Neural cell (in vitro differentiated cells): ENCODE measurements around the gene IRF3. TPM values are rescaled to one million over a fixed set of nuclear protein-coding genes. Genes with fewer than 3 reads are reported as not detected.

ENCODE experiments used
- H2AFZ ChIP-seq: fragments of 200-600, 300-800 bp; sonication (generic), shearing (Covaris generic); 2 replicates; pipeline ENCODE4 v1.6.0; 2014; ENCODE audit warnings: low read depth, mild to moderate bottlenecking, antibody characterized with exemption, low read length, moderate library complexity
- H3F3A ChIP-seq: fragments of 200-600 bp; shearing (Covaris generic); 2 replicates; pipeline ENCODE4 v1.6.1; 2016; ENCODE audit warnings: mild to moderate bottlenecking, moderate library complexity, mixed read lengths, antibody characterized with exemption, low read length; ENCODE audit not compliant: insufficient read depth, poor library complexity, severe bottlenecking
- H3K27ac ChIP-seq: fragments of 200-600, 300-800 bp; sonication (generic), shearing (Covaris generic); 2 replicates; pipeline ENCODE4 v1.5.1; 2014; ENCODE audit warnings: mild to moderate bottlenecking, low read length, moderate library complexity
- H3K27me3 ChIP-seq: fragments of 300-800, 200-600 bp; sonication (generic), shearing (Covaris generic); 2 replicates; pipeline ENCODE4 v1.6.0; 2014; ENCODE audit warnings: mild to moderate bottlenecking, low read depth, low read length, moderate library complexity; ENCODE audit not compliant: insufficient read depth
- H3K36me3 ChIP-seq: fragments of 300-800, 200-600 bp; sonication (generic), shearing (Covaris generic); 2 replicates; pipeline ENCODE4 v1.5.1; 2014; ENCODE audit warnings: mild to moderate bottlenecking, antibody characterized with exemption, low read length, moderate library complexity; ENCODE audit not compliant: insufficient read depth
- H3K4me2 ChIP-seq: fragments of 300-800, 200-600 bp; sonication (generic), shearing (Covaris generic); 2 replicates; pipeline ENCODE4 v1.6.0; 2014; ENCODE audit warnings: mild to moderate bottlenecking, low read length
- H3K4me3 ChIP-seq: fragments of 300-800, 200-600 bp; sonication (generic), shearing (Covaris generic); 2 replicates; pipeline ENCODE4 v1.5.1; 2014; ENCODE audit warnings: mild to moderate bottlenecking, low read length, moderate library complexity
- H3K79me2 ChIP-seq: fragments of 200-600 bp; shearing (Covaris generic); replicated peaks from 2 replicates; pipeline ENCODE4 v1.6.0; 2014; ENCODE audit warnings: mild to moderate bottlenecking, low read length, moderate library complexity; ENCODE audit not compliant: insufficient read depth
- H3K9ac ChIP-seq: fragments of 300-800, 200-600 bp; sonication (generic), shearing (Covaris generic); 2 replicates; pipeline ENCODE4 v1.6.1; 2016; ENCODE audit warnings: mild to moderate bottlenecking, low read length, mixed read lengths
- H3K9me2 ChIP-seq: fragments of 200-600 bp; shearing (Covaris generic); 2 replicates; pipeline ENCODE4 v1.6.1; 2016; ENCODE audit warnings: mild to moderate bottlenecking, low read length, mixed read lengths; ENCODE audit not compliant: insufficient read depth
- H3K9me3 ChIP-seq: fragments of 200-600, 300-800 bp; sonication (generic), shearing (Covaris generic); 2 replicates; pipeline ENCODE4 v1.6.1; 2016; ENCODE audit warnings: mild to moderate bottlenecking, mixed run types, low read length, moderate library complexity, mixed read lengths
- H4K20me1 ChIP-seq: fragments of 200-600 bp; shearing (Covaris generic); 2 replicates; pipeline ENCODE4 v1.6.1; 2016; ENCODE audit warnings: mild to moderate bottlenecking, mixed run types; ENCODE audit not compliant: insufficient read depth
- EP300 ChIP-seq: fragments of 450-650 bp; conservative IDR thresholded peaks from 2 replicates; pipeline ENCODE4 v1.6.1; 2014; ENCODE audit warnings: antibody characterized with exemption, mild to moderate bottlenecking, moderate library complexity; ENCODE audit not compliant: poor library complexity, severe bottlenecking
- EZH2 ChIP-seq: fragments of 200-600, 300-800 bp; shearing (Covaris generic), sonication (generic); IDR thresholded peaks from 2 replicates; pipeline ENCODE4 v1.6.1; 2014; ENCODE audit warnings: antibody characterized with exemption, low read length, borderline replicate concordance, mild to moderate bottlenecking; ENCODE audit not compliant: insufficient read depth, poor library complexity, severe bottlenecking
- MXI1 ChIP-seq: fragments of 450-650 bp; conservative IDR thresholded peaks from 2 replicates; pipeline ENCODE4 v1.6.1; 2014; ENCODE audit warnings: antibody characterized with exemption, mild to moderate bottlenecking; ENCODE audit not compliant: poor library complexity, severe bottlenecking
- POLR2AphosphoS5 ChIP-seq: IDR thresholded peaks from 2 replicates; pipeline ENCODE4 v1.6.1; 2012
- RAD21 ChIP-seq: fragments of 450-650 bp; conservative IDR thresholded peaks from 2 replicates; pipeline ENCODE4 v1.6.1; 2014; ENCODE audit warnings: antibody characterized with exemption, mild to moderate bottlenecking, moderate library complexity
- REST ChIP-seq: IDR thresholded peaks from 2 replicates; pipeline ENCODE4 v1.6.1; 2012; ENCODE audit warnings: borderline replicate concordance
- SMC3 ChIP-seq: fragments of 450-650 bp; conservative IDR thresholded peaks from 2 replicates; pipeline ENCODE4 v1.6.1; 2014; ENCODE audit warnings: antibody characterized with exemption, mild to moderate bottlenecking, moderate library complexity; ENCODE audit not compliant: poor library complexity
- TAF1 ChIP-seq: IDR thresholded peaks from 2 replicates; pipeline ENCODE4 v1.6.1; 2012; ENCODE audit warnings: low read depth
- polyA plus RNA-seq: library from polyadenylated mRNA; depleted of rRNA; stranded (reverse); fragments of >200 nt; gene quantifications from 2 replicates; pipeline ENCODE4 v1.2.3, GENCODE V29; 2014
- TF ChIP-seq, protein P1 (sequence below): fragments of 450-650 bp; IDR thresholded peaks from 2 replicates; pipeline ENCODE4 v1.5.1; 2014; ENCODE audit warnings: antibody characterized with exemption, mild to moderate bottlenecking, moderate library complexity; ENCODE audit not compliant: poor library complexity, severe bottlenecking

The IRF3 gene
- polyA plus RNA-seq, 1 donor from 2014 or later = 39.4 TPM

GRCh38 chr19:49651029-49651819, 14.4 kb downstream of the IRF3 start:
- Histone ChIP-seq H3K4me2 (no peak overlapping the region), H4K20me1 (no peaks in the 10 kb centered on the region), H3K27me3 (no peaks in the 10 kb centered on the region), H3K9me2 (no peaks in the 10 kb centered on the region), H3K4me3 (no peak overlapping the region), H3K9ac (no peak overlapping the region), H2AFZ (no peak overlapping the region), H3K27ac (no peak overlapping the region), H3K9me3 (no peaks in the 10 kb centered on the region), H3F3A (no peaks in the 10 kb centered on the region), H3K36me3 (no peaks in the 10 kb centered on the region), H3K79me2 (no peaks in the 10 kb centered on the region)
- TF ChIP-seq EP300 (no peak), RAD21 (no peak), SMC3 (no peak), TAF1 (no peak), POLR2AphosphoS5 (no peak), REST (no peak)
- TF ChIP-seq, protein P1, sequence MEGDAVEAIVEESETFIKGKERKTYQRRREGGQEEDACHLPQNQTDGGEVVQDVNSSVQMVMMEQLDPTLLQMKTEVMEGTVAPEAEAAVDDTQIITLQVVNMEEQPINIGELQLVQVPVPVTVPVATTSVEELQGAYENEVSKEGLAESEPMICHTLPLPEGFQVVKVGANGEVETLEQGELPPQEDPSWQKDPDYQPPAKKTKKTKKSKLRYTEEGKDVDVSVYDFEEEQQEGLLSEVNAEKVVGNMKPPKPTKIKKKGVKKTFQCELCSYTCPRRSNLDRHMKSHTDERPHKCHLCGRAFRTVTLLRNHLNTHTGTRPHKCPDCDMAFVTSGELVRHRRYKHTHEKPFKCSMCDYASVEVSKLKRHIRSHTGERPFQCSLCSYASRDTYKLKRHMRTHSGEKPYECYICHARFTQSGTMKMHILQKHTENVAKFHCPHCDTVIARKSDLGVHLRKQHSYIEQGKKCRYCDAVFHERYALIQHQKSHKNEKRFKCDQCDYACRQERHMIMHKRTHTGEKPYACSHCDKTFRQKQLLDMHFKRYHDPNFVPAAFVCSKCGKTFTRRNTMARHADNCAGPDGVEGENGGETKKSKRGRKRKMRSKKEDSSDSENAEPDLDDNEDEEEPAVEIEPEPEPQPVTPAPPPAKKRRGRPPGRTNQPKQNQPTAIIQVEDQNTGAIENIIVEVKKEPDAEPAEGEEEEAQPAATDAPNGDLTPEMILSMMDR = no peak

GRCh38 chr19:49646586-49646985, 19.1 kb downstream of the IRF3 start:
- no peak overlapping the region for H3K9ac ChIP-seq
- no peaks in the 10 kb centered on the region for H3F3A ChIP-seq
- no peak overlapping the region for H3K4me3 ChIP-seq
- H3K36me3 ChIP-seq = no peaks in the 10 kb centered on the region
- no peaks in the 10 kb centered on the region for H4K20me1 ChIP-seq
- H3K79me2 ChIP-seq = peaks cover 25% of the 10 kb centered on the region
- H3K9me3 ChIP-seq = no peaks in the 10 kb centered on the region
- no peak for TF ChIP-seq MXI1
- TF ChIP-seq EZH2 = no peak
- TF ChIP-seq, protein P1 = no peak
- no peak for TF ChIP-seq EP300
- no peak for TF ChIP-seq SMC3
- no peak for TF ChIP-seq REST
- TF ChIP-seq POLR2AphosphoS5 = no peak
- no peak for TF ChIP-seq TAF1
- no peak for TF ChIP-seq RAD21
- H3K4me2 ChIP-seq = no peak overlapping the region
- H2AFZ ChIP-seq = no peak overlapping the region
- no peaks in the 10 kb centered on the region for H3K27me3 ChIP-seq
- H3K9me2 ChIP-seq = no peaks in the 10 kb centered on the region
- no peak overlapping the region for H3K27ac ChIP-seq
